ENCODE data around the gene C12orf56. TPM values are rescaled to one million over a fixed set of nuclear protein-coding genes. Genes with fewer than 3 reads are reported as not detected.

The C12orf56 gene
- total and polyA plus RNA-seq, 9 of the 15 experiments (the other 6 are each of a cell fraction or from before 2014, with no cell fraction given): 0.40 to 4.8 (median 1.2) TPM

GRCh38 chr12:64229796-64230195 is 160.8 kb downstream of the C12orf56 start:
- intact Hi-C loops (cut with micrococcal nuclease) (no loop called here), in situ Hi-C loops (cut with MboI) (no loop called here)
- FAIRE-seq (no peak), DNase-seq (ENCODE audit: extremely low read depth in 1 of 4, low spot score in 3 of 4) (no peak), ATAC-seq (no peak)
- 1% methylated on average over 5 of the region's 5 CpGs for WGBS (ENCODE audit: insufficient coverage, low coverage, missing lambda C conversion rate)
- H3K36me3 ChIP-seq (ENCODE audit: control insufficient read depth, insufficient read depth, low read length): no peaks in the 10 kb centered on the region
- no peaks in the 10 kb centered on the region for H4K20me1 ChIP-seq (replicated peaks; ENCODE audit: control insufficient read depth, insufficient read depth, low read length)
- TF ChIP-seq ZNF134 (CRISPR knock-in tag; conservative IDR thresholded peaks at IDR 0.05) (no peak), TCF15 (CRISPR knock-in tag; IDR thresholded peaks at IDR 0.05) (no peak), BDP1 (IDR thresholded peaks at IDR 0.05; ENCODE audit: insufficient read depth, insufficient read length) (no peak), ZNF133 (CRISPR knock-in tag; IDR thresholded peaks at IDR 0.05) (no peak), TAF9B (IDR thresholded peaks at IDR 0.05; ENCODE audit: partially characterized antibody) (no peak), MLLT1 (IDR thresholded peaks at IDR 0.05) (no peak), DLX4 (CRISPR knock-in tag; IDR thresholded peaks at IDR 0.05) (no peak), ZKSCAN3 (CRISPR knock-in tag; IDR thresholded peaks at IDR 0.05) (no peak)
- H3K79me2 ChIP-seq (ENCODE audit: control insufficient read depth, insufficient read depth, low read length): no peaks in the 10 kb centered on the region
- BruUV-seq (replicated peaks): no TSS peak
- H3K9ac ChIP-seq (ENCODE audit: insufficient read depth in 1 of 2, low read depth in 2 of 2, low read length in 2 of 2): no peak overlapping the region
- H3K4me1 ChIP-seq (replicated peaks in 1 of 2; ENCODE audit: control insufficient read depth in 2 of 2, insufficient read depth in 2 of 2, low read length in 2 of 2): no peaks in the 10 kb centered on the region
- H3K27me3 ChIP-seq (ENCODE audit: control insufficient read depth in 2 of 2, insufficient read depth in 2 of 2, low read length in 2 of 2): peaks cover 9 to 10% of the 10 kb centered on the region in 2 experiments; a peak in 3 of 5 replicates
- no peak overlapping the region for H3K4me2 ChIP-seq (ENCODE audit: insufficient read depth, low read length)
- CTCF ChIA-PET (ENCODE audit: low intra/inter-chr PET ratio): no interaction called here
- H2AFZ ChIP-seq (ENCODE audit: low read depth, low read length): no peak overlapping the region
- H3K4me3 ChIP-seq: no peak overlapping the region
- H3K27ac ChIP-seq (ENCODE audit: extremely low read depth, low read depth, low read length): no peak overlapping the region
- H3K9me3 ChIP-seq (replicated peaks; ENCODE audit: control insufficient read depth, insufficient read depth, low read depth, low read length): no peaks in the 10 kb centered on the region; the same call in 1 of the 2 replicates
- H3K9me1 ChIP-seq (ENCODE audit: control insufficient read depth, insufficient read depth, low read length): no peaks in the 10 kb centered on the region
- POLR2A ChIA-PET: no interaction called here

Data from K562 (cell line).